ENCODE data around the gene AKIRIN2. TPM values are rescaled to one million over a fixed set of nuclear protein-coding genes. Genes with fewer than 3 reads are reported as not detected.

The AKIRIN2 gene
- total and polyA plus RNA-seq, 2 experiments from 2014 or later = 24.2 to 49.6 TPM

DNA sequence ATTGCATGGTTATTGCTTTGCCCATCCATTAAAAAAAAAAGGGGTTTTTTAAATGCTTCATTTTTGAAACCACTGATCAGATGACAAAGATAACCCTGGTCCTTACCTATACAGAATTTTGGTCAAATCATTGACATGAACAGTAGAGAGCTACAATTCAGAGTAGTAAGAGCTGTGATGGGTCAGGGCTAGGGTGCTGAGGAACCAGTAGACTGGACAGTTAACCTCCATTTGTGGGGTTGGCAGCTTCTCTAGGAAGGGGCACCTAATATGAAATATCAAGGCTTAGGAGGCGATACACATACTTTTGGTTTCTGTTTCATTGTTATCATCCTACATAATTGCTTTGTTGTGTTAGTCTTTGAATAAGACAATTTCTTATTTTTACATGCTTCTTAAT, 57.0 kb downstream of the AKIRIN2 start:
- H3K4me3 ChIP-seq = no peak overlapping the region
- no peak overlapping the region for H3K4me2 ChIP-seq
- no peak overlapping the region for H3K27ac ChIP-seq
- no peaks in the 10 kb centered on the region for H3K4me1 ChIP-seq (ENCODE audit: insufficient read depth)
- 100% methylated on average over 1 of the region's 1 CpG for WGBS (ENCODE audit: low lambda C conversion rate, missing lambda C conversion rate)
- no peaks in the 10 kb centered on the region for H3K9me2 ChIP-seq (replicated peaks; ENCODE audit: insufficient read depth)
- H3K9me3 ChIP-seq (ENCODE audit: low read depth) = no peaks in the 10 kb centered on the region
- H3K27me3 ChIP-seq = no peaks in the 10 kb centered on the region
- no peak for TF ChIP-seq CTCF (IDR thresholded peaks at IDR 0.05; ENCODE audit: poor library complexity)
- TF ChIP-seq EZH2phosphoT487 (IDR thresholded peaks at IDR 0.05; ENCODE audit: low read depth, severe bottlenecking, unreplicated experiment) = no peak
- no peak for TF ChIP-seq EZH2 (IDR thresholded peaks at IDR 0.05; ENCODE audit: borderline replicate concordance)
- no peak for DNase-seq (ENCODE audit: low spot score)
- H3K79me2 ChIP-seq = no peaks in the 10 kb centered on the region
- no peaks in the 10 kb centered on the region for H3K36me3 ChIP-seq (replicated peaks; ENCODE audit: insufficient read depth, low read depth)
- H2AFZ ChIP-seq = no peak overlapping the region
- H4K20me1 ChIP-seq (ENCODE audit: insufficient read depth, poor library complexity, severe bottlenecking) = no peaks in the 10 kb centered on the region

- no peaks in the 10 kb centered on the region for H3K9me3 ChIP-seq (ENCODE audit: low read depth)
- TF ChIP-seq CTCF (IDR thresholded peaks at IDR 0.05; ENCODE audit: poor library complexity) (no peak), EZH2phosphoT487 (IDR thresholded peaks at IDR 0.05; ENCODE audit: low read depth, severe bottlenecking, unreplicated experiment) (no peak), EZH2 (IDR thresholded peaks at IDR 0.05; ENCODE audit: borderline replicate concordance) (no peak)
- no peaks in the 10 kb centered on the region for H3K79me2 ChIP-seq
- H3K27me3 ChIP-seq = no peaks in the 10 kb centered on the region
- no peak overlapping the region for H3K4me3 ChIP-seq
- WGBS (ENCODE audit: low lambda C conversion rate, missing lambda C conversion rate) = 42% methylated on average over 1 of the region's 1 CpG
- no peaks in the 10 kb centered on the region for H3K9me2 ChIP-seq (replicated peaks; ENCODE audit: insufficient read depth)
- H3K27ac ChIP-seq = no peak overlapping the region
- H3K4me2 ChIP-seq = no peak overlapping the region
- H4K20me1 ChIP-seq (ENCODE audit: insufficient read depth, poor library complexity, severe bottlenecking) = no peaks in the 10 kb centered on the region
- no peaks in the 10 kb centered on the region for H3K4me1 ChIP-seq (ENCODE audit: insufficient read depth)
- H3K36me3 ChIP-seq (replicated peaks; ENCODE audit: insufficient read depth, low read depth) = no peaks in the 10 kb centered on the region
- DNase-seq (ENCODE audit: low spot score) = no peak
- H2AFZ ChIP-seq = no peak overlapping the region
Observed at GRCh38 chr6:87641065-87641692, 60.9 kb downstream of the AKIRIN2 start.

GRCh38 chr6:87639373-87639772, 62.7 kb downstream of the AKIRIN2 start:
- no peaks in the 10 kb centered on the region for H3K36me3 ChIP-seq (replicated peaks; ENCODE audit: insufficient read depth, low read depth)
- H3K9me2 ChIP-seq (replicated peaks; ENCODE audit: insufficient read depth) = no peaks in the 10 kb centered on the region
- WGBS (ENCODE audit: low lambda C conversion rate, missing lambda C conversion rate) = over 99% methylated on average over 4 of the region's 4 CpGs
- no peak for TF ChIP-seq CTCF (IDR thresholded peaks at IDR 0.05; ENCODE audit: poor library complexity)
- no peak for TF ChIP-seq EZH2phosphoT487 (IDR thresholded peaks at IDR 0.05; ENCODE audit: low read depth, severe bottlenecking, unreplicated experiment)
- no peak for TF ChIP-seq EZH2 (IDR thresholded peaks at IDR 0.05; ENCODE audit: borderline replicate concordance)
- H2AFZ ChIP-seq = no peak overlapping the region
- H3K9me3 ChIP-seq (ENCODE audit: low read depth) = no peaks in the 10 kb centered on the region
- no peaks in the 10 kb centered on the region for H3K4me1 ChIP-seq (ENCODE audit: insufficient read depth)
- H4K20me1 ChIP-seq (ENCODE audit: insufficient read depth, poor library complexity, severe bottlenecking) = no peaks in the 10 kb centered on the region
- no peak overlapping the region for H3K4me2 ChIP-seq
- no peak overlapping the region for H3K4me3 ChIP-seq
- H3K27ac ChIP-seq = no peak overlapping the region
- DNase-seq (ENCODE audit: low spot score) = no peak
- no peaks in the 10 kb centered on the region for H3K27me3 ChIP-seq
- H3K79me2 ChIP-seq = no peaks in the 10 kb centered on the region
